Measurements from ENCODE around the gene PTPA.
"Not testable (repeated sequence)": the region's sequence is repeated elsewhere in the genome, so short reads cannot be mapped to it uniquely, and the experiment has no call there.

PTPA gene

GRCh38 chr9:129161534-129161837 lies 50.3 kb downstream of the PTPA start:
- no peak for DNase-seq

GRCh38 chr9:129162497-129163197 lies 51.4 kb downstream of the PTPA start:
- DNase-seq: no peak

- not testable (repeated sequence) for DNase-seq
Observed at GRCh38 chr9:129163198-129163670, 52.0 kb downstream of the PTPA start.

GRCh38 chr9:129163753-129164152 lies 52.5 kb downstream of the PTPA start:
- DNase-seq: no peak

DNA sequence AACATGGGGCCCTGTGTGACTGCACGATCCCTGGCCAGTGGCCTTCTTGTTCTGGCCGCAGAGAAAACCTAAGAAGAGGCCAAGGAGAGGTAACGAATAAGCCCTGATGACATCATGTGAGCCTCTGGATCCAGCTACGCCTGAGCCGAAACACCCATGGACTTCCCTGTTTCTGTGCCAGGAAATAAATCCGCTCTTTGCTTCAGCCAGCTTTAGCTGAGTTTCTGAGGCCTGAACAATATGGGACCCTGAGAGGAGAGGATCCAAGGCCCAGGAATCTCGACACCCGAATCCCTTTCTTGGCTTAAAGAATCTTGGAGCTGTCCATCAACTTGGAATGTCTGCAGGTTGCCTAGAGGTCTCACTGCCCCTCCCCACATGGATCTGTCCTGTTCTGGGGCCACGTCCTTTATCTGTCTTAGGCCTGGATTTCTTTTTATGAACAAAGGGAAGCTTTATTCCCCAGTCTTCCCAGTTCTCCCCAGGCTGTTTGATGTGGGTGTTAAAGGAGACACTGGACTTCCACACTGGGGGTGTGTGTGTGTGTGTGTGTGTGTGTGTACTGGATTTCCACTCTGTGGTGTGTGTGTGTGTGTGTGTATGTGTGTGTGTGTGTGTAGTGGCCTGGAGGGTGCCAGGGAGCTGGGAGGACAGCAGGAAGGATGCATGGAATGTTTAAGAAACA lies 53.2 kb downstream of the PTPA start:
- no peak for DNase-seq

DNA sequence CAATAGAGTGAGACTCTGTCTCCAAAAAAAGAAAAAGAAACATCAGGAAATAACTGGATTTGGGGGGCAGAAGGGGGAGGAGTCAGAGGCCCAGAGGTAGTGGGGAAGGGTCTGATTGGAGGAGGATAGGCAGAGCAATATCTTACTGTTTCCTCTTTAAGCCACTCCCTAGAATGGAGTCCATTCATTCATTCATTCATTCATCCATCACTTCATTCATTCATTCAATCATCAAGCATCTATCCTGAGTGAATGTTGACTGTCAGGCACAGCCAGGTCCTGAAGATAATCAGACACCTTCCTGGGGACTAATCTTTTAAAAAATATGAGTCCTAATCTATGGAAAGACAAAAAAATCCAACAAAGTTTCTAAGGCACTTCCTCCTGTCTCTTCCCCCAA lies 54.0 kb downstream of the PTPA start:
- DNase-seq: no peak

DNA sequence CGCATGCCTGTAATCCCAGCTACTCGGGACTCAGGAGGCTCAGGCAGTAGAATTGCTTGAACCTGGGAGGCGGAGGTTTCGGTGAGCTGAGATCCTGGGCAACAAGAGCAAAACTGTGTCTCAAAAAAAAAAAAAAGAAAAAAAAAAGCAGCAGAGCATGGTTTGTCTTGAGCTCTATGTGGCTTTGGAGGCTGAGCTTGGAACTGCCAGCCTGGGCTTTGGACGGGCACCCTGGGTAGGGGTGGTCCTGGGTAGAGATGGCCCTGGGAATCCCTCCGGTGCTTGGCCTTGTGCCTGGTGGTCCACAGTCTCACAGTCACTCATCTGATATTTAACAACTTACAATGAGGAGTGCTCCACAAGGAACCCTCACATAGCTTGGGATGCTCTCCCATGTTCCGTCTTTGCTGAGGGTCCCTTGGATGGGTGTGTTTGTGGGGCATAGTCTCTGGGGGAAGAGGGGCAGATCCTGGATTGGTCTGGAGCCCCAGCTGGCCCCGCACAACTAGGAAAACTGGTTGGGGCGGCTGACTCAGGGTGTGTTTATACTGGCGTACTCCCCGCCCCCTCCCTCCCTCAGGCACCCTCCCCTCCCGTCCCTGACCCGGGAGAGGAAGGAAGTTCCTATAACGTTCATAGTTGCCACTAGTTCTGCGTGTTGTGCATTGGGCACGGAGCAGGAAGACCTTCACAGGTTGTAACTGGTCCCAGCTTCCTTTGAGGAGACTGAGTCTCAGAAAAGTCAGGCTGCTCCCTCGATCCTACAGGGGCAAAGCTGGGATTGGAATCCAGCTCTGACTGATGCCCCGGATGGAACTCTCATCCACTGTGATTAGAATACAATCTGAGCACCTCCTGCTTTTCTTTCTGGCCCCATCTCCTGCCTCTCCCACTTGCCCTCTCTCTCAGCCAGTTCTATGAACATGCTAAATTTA lies 55.7 kb downstream of the PTPA start:
- DNase-seq: peak; percentile 74

DNA sequence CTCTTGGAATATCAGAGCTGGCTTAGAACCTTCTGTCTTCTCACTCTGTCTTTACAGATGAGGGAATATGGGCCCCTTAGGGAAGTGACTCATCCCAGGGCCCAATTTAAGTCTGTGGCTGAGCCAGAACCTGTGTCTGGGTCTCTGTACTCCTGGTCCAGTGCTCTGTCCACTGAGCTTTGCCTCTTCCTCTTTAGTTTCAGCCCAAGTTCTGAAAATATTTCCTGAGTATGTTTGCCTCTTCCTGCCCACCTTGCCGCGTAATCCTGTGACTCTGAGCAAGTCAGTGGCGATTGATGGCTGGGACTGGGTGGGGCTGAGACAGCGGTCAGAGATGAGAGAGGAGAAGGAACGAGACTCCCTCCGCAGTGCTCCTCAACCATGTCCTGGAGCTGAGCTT lies 59.0 kb downstream of the PTPA start:
- no peak for DNase-seq

- no peak for DNase-seq
Observed at GRCh38 chr9:129171993-129172751, 61.0 kb downstream of the PTPA start.

DNA sequence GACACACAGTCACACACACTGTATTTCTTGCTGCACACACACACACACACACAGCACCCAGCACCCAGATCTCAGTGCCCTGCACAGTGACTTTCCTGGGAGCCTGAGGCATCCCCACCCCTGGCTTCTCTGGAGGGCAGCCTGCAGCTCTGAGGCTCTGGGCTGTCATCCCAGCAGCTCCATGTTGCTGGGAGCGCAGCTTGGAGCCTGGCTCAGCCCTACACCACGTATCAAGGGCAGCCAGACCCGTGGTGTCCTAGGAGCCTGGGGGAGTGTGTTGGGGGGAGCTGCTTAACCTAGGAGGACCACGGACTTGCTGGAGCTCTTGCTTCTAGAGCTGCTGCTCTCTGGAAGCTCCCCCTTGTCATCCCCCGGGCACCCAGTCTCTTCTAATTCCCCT lies 61.6 kb downstream of the PTPA start:
- DNase-seq: no peak

DNA sequence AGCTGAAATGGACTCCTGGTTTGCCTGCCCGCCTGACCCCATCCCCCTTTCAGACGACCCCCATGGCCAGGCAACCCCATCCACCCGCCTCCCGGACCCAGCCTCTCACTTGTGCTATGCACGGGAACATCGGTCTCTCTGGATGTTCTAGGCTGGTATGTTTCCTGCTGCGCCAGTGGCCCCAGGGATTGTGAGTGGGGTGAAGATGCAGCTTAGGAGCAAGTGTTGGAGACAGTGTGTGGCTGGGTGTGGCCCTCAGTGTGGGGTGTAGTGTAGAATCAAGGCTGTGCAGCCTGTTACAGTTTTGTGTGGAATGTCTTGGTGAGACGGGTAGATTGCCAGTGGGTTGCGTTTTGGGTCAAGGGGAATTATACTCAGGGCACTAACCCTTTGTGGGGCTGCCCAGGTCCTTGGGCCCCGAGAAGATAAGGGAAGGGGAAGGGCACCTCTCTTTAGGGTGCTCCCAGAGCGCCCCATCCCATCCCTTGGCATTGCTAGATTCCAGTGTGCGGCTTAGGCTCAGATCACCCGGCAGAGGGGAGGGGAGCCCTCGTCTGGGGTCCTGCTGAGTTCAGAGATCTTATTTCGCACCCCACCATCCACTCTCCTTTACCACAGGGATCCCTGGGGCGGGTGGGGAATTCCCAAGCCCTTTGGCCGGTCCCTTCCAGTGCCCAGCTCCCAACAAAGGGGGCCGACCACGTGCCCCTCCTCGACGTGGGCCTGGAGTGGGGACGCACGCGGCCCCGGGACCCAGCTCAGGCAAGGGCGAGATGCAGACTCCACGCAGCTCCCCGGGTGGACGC lies 62.3 kb downstream of the PTPA start:
- peak; percentile 70 for DNase-seq

DNA sequence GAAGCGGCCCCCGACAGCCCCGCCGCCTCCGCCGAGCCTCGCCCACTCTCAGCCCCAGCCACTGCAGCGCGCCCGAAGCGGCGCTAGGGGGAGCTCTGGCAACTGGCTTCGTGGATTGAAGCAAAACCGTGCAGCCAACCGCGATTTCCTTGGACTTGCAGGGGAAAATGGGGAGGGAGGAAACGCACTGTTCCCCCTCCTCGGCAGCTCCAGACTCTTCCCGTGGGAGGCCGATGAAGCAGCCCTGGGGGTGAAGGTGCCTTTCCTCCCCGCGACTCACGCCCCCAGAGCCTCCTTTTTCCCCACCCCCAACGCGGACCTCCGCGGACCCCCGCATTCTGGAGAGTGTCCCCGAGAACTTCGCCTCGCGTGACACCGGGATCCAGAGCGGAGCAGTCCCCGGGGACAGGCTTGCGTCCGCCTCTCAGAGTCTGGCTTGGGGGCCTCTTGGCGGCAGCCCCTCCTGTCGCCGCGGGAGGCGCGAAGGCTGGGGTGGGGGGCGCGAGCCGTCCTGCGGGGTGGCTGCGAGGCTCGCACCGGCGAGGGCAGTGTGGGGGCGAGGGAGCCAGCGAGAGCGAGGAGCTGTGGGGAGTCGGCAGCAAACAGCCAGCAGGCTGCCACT lies 63.0 kb downstream of the PTPA start:
- DNase-seq: peak; percentile 93

DNA sequence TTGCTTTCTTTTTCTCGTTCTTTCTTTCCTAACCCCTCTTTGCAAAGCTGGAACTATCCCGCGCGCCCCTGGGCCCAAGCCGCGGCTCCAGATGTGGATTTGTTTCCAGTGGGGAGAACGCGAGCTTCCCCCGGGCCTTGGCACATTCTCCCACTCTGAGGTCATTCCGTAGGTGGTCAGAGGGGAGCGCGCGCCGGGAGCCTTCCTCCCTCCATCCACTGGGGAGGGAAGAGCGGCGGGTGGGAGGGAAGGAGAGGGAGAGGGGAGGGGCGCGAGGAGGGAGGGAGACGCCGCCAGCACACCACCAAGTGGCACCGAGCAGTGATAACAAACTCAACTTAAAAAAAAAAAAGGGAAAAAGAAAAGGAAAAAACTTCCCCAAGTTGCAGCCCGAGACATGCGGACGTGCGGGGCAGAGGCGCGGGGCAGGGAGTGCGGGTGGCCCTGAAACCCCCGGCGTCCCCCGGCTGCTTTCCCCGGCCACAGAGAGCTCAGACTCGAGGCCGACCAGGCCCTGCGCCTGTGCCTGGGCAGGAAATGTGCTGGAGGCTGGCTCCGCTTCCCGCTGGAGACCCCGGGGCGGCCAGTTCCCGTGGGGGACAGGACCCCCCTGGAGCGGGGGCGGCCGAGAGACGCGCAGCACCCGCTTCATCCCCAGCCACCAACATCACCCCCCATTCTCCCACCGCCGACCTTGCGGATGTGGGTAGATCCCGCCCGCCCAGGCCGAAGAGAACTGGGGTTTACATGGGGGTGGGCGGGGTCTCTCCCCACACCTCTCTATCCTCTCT lies 63.7 kb downstream of the PTPA start:
- DNase-seq: peak; percentile 82

DNA sequence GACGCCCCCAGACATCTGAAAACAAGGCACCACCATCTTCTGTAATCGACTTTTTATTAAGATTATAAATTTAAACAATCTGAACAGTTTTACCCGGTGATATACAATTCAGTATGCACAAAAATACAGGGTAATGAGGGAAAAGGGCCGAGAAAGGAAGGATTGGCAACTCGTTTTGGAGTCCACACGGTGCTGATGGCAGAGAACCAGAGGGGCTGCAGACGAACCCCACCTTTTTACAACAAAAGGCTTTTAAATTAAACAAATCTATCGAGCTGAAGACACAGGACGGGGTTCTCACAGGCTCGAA lies 64.3 kb downstream of the PTPA start:
- DNase-seq: no peak

GRCh38 chr9:129175825-129176633 lies 64.8 kb downstream of the PTPA start:
- DNase-seq: peak; percentile 91

GRCh38 chr9:129176701-129177442 lies 65.7 kb downstream of the PTPA start:
- peak; percentile 68 for DNase-seq

DNA sequence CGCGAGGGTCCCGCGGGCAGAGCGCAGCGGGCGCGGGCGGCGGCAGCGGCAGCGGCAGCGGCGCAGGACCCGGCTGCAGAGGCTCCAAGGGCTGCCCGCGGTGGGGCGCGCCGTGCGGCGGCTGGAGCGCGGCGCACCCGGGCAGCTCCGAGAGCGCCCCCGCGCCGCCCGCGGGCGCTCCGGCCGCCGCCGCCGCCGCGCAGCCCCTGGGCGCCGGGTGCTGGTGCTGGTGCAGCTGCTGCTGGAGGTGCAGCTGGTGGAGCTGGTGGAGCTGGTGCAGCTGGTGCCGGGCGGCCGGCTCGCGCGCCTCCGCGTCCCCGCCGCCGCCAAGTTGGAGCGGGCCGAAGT lies 66.2 kb downstream of the PTPA start:
- DNase-seq: no peak

- peak; percentile 98 for DNase-seq
Observed at GRCh38 chr9:129177791-129178567, 66.8 kb downstream of the PTPA start, which contains the start of gene IER5L. Gene IER5L, minus strand, starts transcription at chr9:129178261. Its CDS starts 209 bp downstream, at chr9:129178052.
